Peyer's patch (tissue), 4 donors: Measurements from ENCODE around the gene SULT1A4. TPM values are rescaled to one million over a fixed set of nuclear protein-coding genes. Genes with fewer than 3 reads are reported as not detected.
A peak's percentile ranks its signal among the peaks of the same experiment; 100 is the strongest.
"Not testable (repeated sequence)": the region's sequence is repeated elsewhere in the genome, so short reads cannot be mapped to it uniquely, and the experiment has no call there.

ENCODE experiments used
- DNase-seq, 3 donors: peaks; one replicate each; pipeline ENCODE4 v3.0.0-alpha.2; 2017 to 2019
- H3K27ac ChIP-seq, 4 donors: fragments of 200-600 bp; sonication (generic); one replicate each; pipeline ENCODE4 v1.5.1; 2016 to 2019
- H3K27me3 ChIP-seq, 2 donors: fragments of 200-600 bp; sonication (generic); one replicate each; pipeline ENCODE4 v1.5.1; 2019
- H3K36me3 ChIP-seq, 3 donors: fragments of 200-600 bp; sonication (generic); one replicate each; pipeline ENCODE4 v1.5.1; 2016 to 2019
- H3K4me1 ChIP-seq, 4 donors: fragments of 200-600 bp; sonication (generic); one replicate each; pipeline ENCODE4 v1.5.1; 2016 to 2019
- H3K4me3 ChIP-seq, 4 donors: fragments of 200-600 bp; sonication (generic); 1 replicate in 3 of 4; 2 replicates in 1 of 4; pipeline ENCODE4 v1.5.1; 2016 to 2019; ENCODE audit warnings: mild to moderate bottlenecking in 1 of 4
- H3K9me3 ChIP-seq, 4 donors: fragments of 200-600 bp; sonication (generic); one replicate each; pipeline ENCODE4 v1.5.1; 2016 to 2019; ENCODE audit warnings: mild to moderate bottlenecking in 1 of 4
- total RNA-seq, 4 donors: library from RNA; depleted of rRNA; stranded (reverse); fragments of >200 nt; gene quantifications; one replicate each; pipeline ENCODE4 v1.1.0, GENCODE V29; 2016

The SULT1A4 gene
- 100 to 1,000 TPM in 3 of 4 donors, 10 to 100 TPM in 1; 68.5 to 158 (median 121) TPM for total RNA-seq

DNA sequence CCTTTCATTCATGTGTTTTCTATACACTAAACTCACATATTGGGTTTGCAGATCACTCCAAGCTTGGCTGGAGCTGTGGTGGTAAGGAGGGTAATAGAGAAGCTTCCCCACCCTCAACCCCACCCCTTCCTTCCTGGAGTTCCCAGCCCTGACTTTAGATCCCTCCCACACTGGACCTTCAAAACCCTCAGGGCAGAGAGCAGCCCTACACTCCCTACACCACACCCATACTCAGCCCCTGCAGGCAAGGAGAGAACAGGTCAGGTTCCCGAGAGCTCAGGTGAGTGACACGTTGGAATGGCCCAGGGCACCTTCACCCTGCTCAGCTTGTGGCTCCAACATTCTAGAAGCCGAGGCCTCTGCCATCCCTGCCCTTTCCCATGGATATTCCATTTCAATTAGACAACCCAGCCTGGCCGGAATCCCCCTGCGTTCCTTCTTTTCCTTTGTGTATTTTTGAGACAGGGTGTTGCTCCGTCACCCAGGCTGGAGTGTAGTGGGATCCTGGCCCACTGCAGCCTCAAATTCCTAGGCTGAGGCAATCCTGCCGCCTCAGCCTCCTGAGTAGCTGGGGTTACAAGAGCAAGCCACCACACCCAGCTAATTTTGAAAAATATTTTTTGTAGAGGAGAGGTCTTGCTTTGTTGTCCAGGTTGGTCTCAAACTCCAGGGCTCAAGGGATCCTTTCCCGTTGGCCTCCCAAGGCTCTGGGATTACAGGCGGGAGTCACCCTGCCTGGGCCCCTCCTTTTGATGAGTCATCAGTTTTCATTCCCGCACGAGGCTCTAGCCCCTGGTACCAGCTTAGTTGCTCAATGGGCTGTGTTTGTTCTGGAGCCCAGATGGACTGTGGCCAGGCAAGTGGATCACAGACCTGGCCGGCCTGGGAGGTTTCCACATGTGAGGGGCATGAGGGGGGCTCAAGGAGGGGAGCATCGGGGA lies at the start of gene SULT1A4:
Gene SULT1A4 (plus strand): TSS at position 208 of the 941 bp plus-strand sequence. CDS start 1,473 bp downstream, outside the sequence.
- not testable (repeated sequence) for H3K9me3 ChIP-seq, H3K27me3 ChIP-seq, H3K4me1 ChIP-seq, H3K4me3 ChIP-seq, DNase-seq, H3K36me3 ChIP-seq
- H3K27ac ChIP-seq: peak within 1 kb of the TSS in 1 of 4 donors; percentile 55

DNA sequence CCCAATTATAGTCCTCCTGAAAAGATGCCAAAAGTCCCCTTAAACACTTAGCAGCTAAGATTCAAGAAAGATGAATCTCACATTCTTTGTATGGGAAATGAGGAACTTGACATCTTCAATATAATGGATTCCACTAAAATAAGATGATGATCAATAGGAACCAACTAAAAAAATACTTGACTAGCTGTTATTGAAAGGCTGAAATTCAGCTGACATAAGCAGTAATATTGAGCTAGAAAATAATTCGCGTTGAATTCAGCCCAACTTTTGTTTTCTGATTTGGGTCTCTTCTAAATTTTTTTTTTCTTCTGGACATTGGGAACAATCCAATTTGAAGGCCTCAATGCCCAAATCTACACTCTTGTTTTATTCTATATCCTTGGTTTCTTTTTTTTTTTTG lies 36.1 kb upstream of the SULT1A4 start:
- H3K27me3 ChIP-seq, DNase-seq, H3K9me3 ChIP-seq, H3K27ac ChIP-seq, H3K36me3 ChIP-seq, H3K4me1 ChIP-seq, H3K4me3 ChIP-seq: not testable (repeated sequence)

DNA sequence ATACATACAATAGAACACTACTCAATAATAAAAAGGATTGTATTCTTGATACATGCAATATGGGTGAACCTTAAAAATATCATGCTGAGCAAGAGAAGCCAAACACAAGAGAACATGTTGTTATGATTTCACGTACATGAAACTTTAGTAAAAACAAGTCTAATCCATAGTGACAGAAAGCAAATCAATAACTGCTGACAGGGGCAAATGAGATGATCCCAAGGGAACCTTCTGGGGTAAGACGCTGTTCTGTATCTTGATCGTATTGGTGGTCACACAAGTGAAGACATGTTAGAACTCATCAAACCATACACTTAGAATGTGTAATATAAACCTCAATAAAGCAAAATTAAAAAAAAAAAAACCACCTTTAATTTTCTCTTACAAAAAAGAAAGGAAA lies 34.3 kb upstream of the SULT1A4 start:
- H3K27ac ChIP-seq, DNase-seq, H3K4me3 ChIP-seq, H3K9me3 ChIP-seq, H3K36me3 ChIP-seq, H3K27me3 ChIP-seq, H3K4me1 ChIP-seq: not testable (repeated sequence)

DNA sequence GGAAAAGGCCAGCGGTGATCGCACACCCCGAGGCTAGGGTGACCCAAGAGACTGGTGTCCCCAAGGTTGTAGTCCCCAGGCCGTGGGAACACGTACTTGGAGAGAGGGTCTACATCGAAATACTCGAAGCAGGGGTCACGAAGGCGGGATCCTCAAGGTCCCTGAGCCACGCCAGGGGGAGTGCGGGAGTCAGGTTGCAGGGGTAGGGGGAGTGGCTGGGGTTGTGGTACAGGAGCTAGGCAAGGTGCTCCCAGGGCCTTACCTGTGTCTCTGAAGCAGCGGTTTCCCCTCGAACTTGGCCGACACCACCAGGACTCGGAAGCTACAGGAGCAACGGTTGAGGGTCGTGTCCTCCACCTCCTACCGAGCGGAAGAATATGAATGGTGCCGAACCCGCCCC lies 6.0 kb upstream of the SULT1A4 start:
- not testable (repeated sequence) for H3K4me3 ChIP-seq, H3K27ac ChIP-seq, H3K36me3 ChIP-seq, DNase-seq, H3K4me1 ChIP-seq, H3K27me3 ChIP-seq, H3K9me3 ChIP-seq

DNA sequence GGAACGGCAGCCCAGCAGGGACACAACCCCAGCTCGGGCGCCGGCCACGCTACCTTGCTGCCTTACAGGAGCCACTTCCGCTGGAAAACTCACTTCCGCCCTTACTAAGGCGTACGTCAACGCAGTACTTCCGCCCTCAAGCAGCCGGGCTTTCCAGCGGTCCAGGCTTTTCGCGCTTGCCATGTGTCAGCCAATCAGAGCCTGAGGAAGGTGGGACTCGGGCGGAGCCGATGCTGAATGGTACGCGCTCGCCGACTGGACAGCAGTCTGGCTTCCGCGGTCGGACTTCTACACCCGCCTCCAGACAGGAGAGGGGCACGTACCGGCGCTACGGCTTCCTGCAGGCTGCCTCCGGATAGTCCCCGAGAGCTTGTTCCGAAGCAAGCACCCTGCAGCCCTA lies 5.4 kb upstream of the SULT1A4 start, which contains the start of the genes BOLA2 and SLX1B:
Gene BOLA2 (minus strand): TSS at position 83 of the 400 bp plus-strand sequence. CDS start 98 bp downstream, outside the sequence.
Gene SLX1B (plus strand): TSS at position 265 of the 400 bp plus-strand sequence.
- DNase-seq, H3K36me3 ChIP-seq, H3K9me3 ChIP-seq, H3K4me3 ChIP-seq, H3K27ac ChIP-seq, H3K27me3 ChIP-seq, H3K4me1 ChIP-seq: not testable (repeated sequence)

DNA sequence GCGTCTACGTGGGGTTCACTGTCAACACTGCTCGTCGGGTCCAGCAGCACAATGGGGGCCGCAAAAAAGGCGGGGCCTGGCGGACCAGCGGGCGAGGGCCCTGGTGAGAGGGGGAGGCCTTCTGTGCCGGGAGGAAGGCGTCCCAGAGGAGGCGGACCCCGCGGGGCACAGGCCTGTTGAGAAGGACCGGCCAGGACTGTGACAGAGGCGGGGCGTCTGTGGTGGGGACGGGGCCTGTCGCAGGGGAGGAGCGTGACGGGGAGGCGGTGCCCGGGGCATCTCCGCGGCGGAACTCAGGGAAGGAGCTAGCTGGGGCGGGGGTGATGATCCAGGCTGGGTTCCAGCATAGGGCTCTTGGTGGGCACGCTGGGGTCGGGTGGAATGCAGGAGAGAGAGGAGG lies 4.9 kb upstream of the SULT1A4 start:
- not testable (repeated sequence) for H3K27ac ChIP-seq, H3K9me3 ChIP-seq, DNase-seq, H3K36me3 ChIP-seq, H3K4me1 ChIP-seq, H3K4me3 ChIP-seq, H3K27me3 ChIP-seq

DNA sequence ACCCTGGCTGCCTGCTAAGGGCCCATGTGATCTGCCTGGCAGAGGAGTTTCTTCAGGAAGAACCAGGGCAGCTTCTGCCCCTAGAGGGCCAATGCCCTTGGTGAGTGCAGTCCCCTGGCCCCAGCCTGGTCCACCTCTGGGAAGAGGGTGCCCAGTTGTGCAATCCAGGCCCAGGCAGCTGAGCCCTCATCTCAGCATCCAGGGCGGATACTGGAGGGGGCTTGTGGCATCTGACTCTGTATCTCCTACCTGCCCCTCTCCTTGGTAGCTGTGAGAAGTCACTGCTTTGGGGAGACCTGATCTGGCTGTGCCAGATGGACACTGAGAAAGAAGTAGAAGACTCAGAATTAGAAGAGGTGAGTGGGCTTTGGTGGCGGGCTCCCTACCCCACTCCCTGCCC lies 2.1 kb upstream of the SULT1A4 start:
- peak in 1 of 3 donors; percentile 13 for DNase-seq
- H3K4me3 ChIP-seq, H3K9me3 ChIP-seq, H3K36me3 ChIP-seq, H3K4me1 ChIP-seq, H3K27me3 ChIP-seq: not testable (repeated sequence)
- peak overlapping the region in 1 of 4 donors; percentile 71 for H3K27ac ChIP-seq

DNA sequence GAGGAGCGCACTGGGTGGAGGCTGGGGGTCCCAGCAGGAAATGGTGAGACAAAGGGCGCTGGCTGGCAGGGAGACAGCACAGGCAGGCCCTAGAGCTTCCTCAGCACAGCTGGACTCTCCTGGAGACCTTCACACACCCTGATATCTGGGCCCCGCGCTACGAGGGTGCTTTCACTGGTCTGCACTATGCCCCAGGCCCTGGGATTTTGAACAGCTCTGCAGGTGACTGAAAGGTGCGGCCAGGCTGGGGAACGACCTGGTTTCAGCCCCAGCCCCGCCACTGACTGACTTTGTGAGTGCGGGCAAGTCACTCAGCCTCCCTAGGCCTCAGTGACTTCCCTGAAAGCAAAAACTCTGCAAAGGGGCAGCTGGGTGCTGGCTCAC lies 926 bp downstream of the SULT1A4 start:
- H3K27me3 ChIP-seq, H3K9me3 ChIP-seq, H3K36me3 ChIP-seq, H3K27ac ChIP-seq, H3K4me1 ChIP-seq, DNase-seq, H3K4me3 ChIP-seq: not testable (repeated sequence)

DNA sequence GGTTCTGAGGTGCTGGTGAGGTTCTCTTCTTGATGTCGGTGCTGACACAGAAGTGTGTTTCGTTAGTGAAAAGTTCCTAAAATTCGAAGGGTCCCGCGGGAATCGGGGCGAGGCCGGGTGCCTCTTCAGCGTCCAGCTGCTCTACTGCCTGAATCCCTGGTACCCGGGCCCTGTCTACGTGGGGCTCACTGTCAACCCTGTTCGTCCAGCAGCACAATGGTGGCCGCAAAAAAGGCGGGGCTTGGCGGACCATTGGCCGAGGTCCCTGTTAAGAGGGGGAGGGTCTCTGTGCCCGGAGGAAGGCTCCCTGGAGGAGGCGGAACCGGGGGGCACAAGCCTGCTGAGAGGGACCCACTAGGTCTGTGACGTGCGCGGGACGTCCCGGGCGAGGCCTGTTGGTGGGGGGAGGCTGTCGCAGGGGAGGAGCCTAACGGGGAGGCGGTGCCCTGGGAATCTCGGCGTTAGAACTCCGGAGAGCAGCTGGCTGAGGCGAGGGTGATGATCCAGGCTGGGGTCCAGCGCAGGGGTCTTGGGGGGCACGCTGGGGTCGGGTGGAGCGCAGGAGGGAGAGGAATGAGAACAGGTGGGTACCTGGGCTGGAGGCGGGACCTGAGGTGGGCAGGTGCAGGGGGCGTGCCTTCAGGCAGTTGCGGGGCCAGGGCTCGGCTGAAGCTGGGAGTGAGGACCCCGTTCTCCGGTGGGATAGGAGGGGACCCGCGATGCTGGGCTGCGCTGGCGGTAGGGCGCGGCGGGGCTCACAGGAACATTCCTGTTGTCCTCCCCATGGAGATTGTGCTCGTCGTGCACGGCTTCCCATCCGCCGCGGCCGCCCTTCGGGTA lies 6.5 kb downstream of the SULT1A4 start:
- not testable (repeated sequence) for H3K36me3 ChIP-seq, H3K9me3 ChIP-seq, H3K4me3 ChIP-seq, H3K27ac ChIP-seq, DNase-seq, H3K4me1 ChIP-seq, H3K27me3 ChIP-seq

DNA sequence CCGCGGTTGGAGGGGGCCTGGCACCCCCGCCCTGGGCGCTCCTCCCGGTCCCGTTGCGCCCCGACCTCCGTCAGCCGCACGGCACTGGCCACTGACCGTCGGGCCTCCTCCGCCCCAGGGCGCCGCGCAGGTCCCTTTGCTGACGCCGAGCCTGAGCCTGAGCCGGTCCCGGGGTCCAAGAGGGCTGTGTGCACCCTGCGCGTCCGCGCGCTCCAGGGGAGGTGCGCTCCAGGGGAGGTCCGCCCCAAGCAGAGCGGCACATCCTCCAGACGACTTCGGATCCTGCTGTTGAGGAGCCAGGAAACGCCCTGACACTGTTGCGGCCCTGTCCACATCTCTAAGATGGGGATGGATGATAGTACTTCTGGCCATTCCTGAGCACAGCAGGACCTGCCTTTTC lies 7.2 kb downstream of the SULT1A4 start:
- H3K4me1 ChIP-seq, H3K9me3 ChIP-seq, H3K36me3 ChIP-seq, DNase-seq, H3K4me3 ChIP-seq, H3K27me3 ChIP-seq, H3K27ac ChIP-seq: not testable (repeated sequence)

DNA sequence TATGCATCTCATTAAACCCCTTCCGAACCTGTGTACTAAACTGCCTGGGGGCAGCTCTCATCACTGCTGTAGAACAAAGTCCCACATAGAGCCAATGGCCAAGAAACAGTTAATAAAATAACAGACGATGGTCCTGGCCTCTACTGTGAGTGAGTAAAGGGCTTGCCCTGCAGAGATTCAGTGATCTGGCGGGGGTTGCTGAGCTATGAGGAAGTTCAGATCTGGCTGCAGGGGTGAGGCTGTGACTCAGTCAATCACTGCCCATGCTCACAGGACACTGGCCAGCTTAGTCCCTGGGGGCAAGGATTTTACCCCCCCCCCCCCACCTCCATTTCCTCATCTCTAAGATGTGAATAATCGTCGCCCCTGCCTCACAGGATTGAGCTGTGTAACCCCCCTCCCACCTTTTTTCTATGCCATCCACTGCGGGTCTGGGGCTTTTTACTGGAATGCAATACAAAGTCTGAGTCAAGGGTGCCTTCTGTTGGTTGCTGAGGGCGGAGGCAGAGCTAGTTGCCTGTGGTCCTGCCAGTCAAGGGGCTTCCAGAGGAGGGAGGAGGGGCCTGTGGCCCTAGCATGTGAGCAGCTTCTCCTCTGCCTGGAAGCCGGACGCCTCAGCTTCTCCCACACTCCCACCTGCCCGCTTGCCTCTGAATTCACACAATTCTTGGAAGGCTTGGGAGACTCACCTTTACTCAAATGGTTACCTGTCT lies 8.1 kb downstream of the SULT1A4 start:
- not testable (repeated sequence) for H3K4me3 ChIP-seq, H3K27me3 ChIP-seq, H3K27ac ChIP-seq, H3K4me1 ChIP-seq, DNase-seq, H3K9me3 ChIP-seq, H3K36me3 ChIP-seq

DNA sequence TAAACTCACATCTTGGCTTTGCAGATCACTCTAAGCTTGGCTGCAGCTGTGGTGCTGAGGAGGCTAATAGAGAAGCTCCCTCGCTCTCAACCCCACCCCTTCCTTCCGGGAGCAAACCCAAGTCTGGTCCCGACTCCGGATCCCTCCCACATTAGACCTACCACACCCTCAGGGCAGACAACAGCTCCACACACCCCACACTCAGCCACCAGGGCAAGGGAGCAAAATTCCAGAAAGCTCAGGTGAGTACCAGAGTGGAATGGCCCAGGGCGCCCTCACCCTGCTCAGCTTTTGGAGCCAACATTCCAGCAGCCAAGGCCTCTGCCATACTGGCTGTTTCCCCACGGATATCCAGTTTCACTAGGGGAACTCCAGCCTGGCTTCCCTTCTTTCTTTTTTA lies 9.9 kb downstream of the SULT1A4 start:
- peak in 2 of 3 donors; percentile 15 to 83 for DNase-seq
- not testable (repeated sequence) for H3K4me3 ChIP-seq
- peak overlapping the region in 3 of 4 donors; percentile 54 to 67 (median 62) for H3K27ac ChIP-seq

DNA sequence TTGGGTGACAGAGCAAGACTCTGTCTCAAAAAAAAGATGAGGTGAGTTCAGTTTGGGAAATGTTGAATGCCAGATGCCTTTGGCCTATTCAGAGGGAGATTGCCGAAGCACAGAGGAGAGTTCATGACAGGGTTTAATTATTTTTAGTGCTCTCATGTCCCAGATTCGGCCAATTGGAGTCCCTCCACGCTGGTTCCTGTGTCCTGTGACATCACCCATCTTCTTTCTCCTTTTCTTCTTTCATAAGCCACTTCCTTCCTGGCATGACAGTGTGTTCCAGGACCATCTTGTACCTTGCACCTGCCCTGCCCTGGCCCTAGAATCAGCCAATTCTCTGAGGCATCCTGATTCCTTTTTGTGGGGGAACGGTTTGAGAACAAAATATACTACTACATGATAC lies 12.4 kb downstream of the SULT1A4 start:
- not testable (repeated sequence) for H3K27me3 ChIP-seq, H3K9me3 ChIP-seq, DNase-seq, H3K27ac ChIP-seq, H3K36me3 ChIP-seq, H3K4me1 ChIP-seq, H3K4me3 ChIP-seq

More for the DNA sequence above, 9.9 kb downstream of the SULT1A4 start:
- H3K36me3 ChIP-seq, H3K9me3 ChIP-seq, H3K27me3 ChIP-seq, H3K4me1 ChIP-seq: not testable (repeated sequence)

DNA sequence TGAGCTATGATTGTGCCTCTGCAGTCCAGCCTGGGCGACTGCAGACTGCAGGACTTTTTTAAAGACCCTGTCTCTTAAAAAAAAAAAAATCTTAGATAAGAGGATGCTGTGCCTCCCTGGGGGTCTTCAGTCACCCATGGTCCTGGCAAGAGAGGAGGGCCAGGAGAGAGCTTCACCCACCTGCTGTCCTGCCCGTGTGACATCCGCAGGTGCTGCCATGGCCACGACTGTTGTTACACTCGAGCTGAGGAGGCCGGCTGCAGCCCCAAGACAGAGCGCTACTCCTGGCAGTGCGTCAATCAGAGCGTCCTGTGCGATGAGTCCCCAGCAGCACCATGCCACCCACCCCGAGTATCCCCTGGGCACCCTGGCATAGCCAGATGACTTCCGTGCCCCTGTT lies 22.6 kb downstream of the SULT1A4 start:
- H3K4me1 ChIP-seq, H3K36me3 ChIP-seq, H3K27me3 ChIP-seq, H3K9me3 ChIP-seq, H3K27ac ChIP-seq, H3K4me3 ChIP-seq: not testable (repeated sequence)
- DNase-seq: peak in 2 of 3 donors; percentile 0 to 22
